GM23248 (cell line): Measurements from ENCODE around the gene PIK3R4. TPM values are rescaled to one million over a fixed set of nuclear protein-coding genes. Genes with fewer than 3 reads are reported as not detected.
A peak's percentile ranks its signal among the peaks of the same experiment; 100 is the strongest.

ENCODE experiments used
- DNase-seq: peaks from one replicate; pipeline ENCODE4 v3.0.0-alpha.2; 2015
- H2AFZ ChIP-seq: fragments of 200-600 bp; sonication (generic); 2 replicates; pipeline ENCODE4 v1.6.1; 2016; ENCODE audit warnings: antibody characterized with exemption
- H3F3A ChIP-seq: fragments of 200-600 bp; sonication (generic); 2 replicates; pipeline ENCODE4 v1.6.1; 2016; ENCODE audit warnings: mild to moderate bottlenecking, antibody characterized with exemption, mixed run types; ENCODE audit not compliant: insufficient read depth
- H3K27ac ChIP-seq: fragments of 200-600 bp; sonication (generic); 2 replicates; pipeline ENCODE4 v1.5.1; 2016; ENCODE audit warnings: mild to moderate bottlenecking
- H3K27me3 ChIP-seq: fragments of 200-600 bp; sonication (generic); replicated peaks from 2 replicates; pipeline ENCODE4 v1.6.1; 2016; ENCODE audit warnings: mild to moderate bottlenecking; ENCODE audit not compliant: insufficient read depth
- H3K36me3 ChIP-seq: fragments of 200-600 bp; sonication (generic); 2 replicates; pipeline ENCODE4 v1.6.1; 2016; ENCODE audit warnings: low read depth, mild to moderate bottlenecking
- H3K4me1 ChIP-seq: fragments of 200-600 bp; sonication (generic); 2 replicates; pipeline ENCODE4 v1.6.1; 2016; ENCODE audit warnings: mild to moderate bottlenecking; ENCODE audit not compliant: insufficient read depth
- H3K4me2 ChIP-seq: fragments of 200-600 bp; sonication (generic); one replicate; pipeline ENCODE4 v1.6.1; 2016; ENCODE audit warnings: mild to moderate bottlenecking; ENCODE audit not compliant: unreplicated experiment
- H3K4me3 ChIP-seq: fragments of 200-600 bp; sonication (generic); 2 replicates; pipeline ENCODE4 v1.5.1; 2016; ENCODE audit warnings: mild to moderate bottlenecking
- H3K79me2 ChIP-seq: fragments of 200-600 bp; sonication (generic); 2 replicates; pipeline ENCODE4 v1.6.1; 2016; ENCODE audit warnings: mild to moderate bottlenecking; ENCODE audit not compliant: insufficient read depth
- H3K9ac ChIP-seq: fragments of 200-600 bp; sonication (generic); 2 replicates; pipeline ENCODE4 v1.6.1; 2016; ENCODE audit warnings: mild to moderate bottlenecking
- H3K9me2 ChIP-seq: fragments of 200-600 bp; sonication (generic); 2 replicates; pipeline ENCODE4 v1.6.1; 2016; ENCODE audit warnings: mixed run types, mild to moderate bottlenecking, moderate library complexity; ENCODE audit not compliant: insufficient read depth
- H3K9me3 ChIP-seq: fragments of 200-600 bp; sonication (generic); one replicate; pipeline ENCODE4 v1.6.1; 2017; ENCODE audit warnings: low read depth
- H4K20me1 ChIP-seq: fragments of 200-600 bp; sonication (generic); 2 replicates; pipeline ENCODE4 v1.6.0; 2016; ENCODE audit not compliant: insufficient read depth
- EZH2 ChIP-seq: fragments of 200-600 bp; sonication (generic); IDR thresholded peaks from 2 replicates; pipeline ENCODE4 v1.6.1; 2018; ENCODE audit warnings: antibody characterized with exemption, mild to moderate bottlenecking; ENCODE audit not compliant: insufficient read depth, poor library complexity, severe bottlenecking
- EZH2phosphoT487 ChIP-seq: fragments of 200-600 bp; sonication (generic); IDR thresholded peaks from 2 replicates; pipeline ENCODE4 v1.6.1; 2018; ENCODE audit warnings: antibody characterized with exemption, moderate library complexity, mild to moderate bottlenecking, low read depth; ENCODE audit not compliant: insufficient read depth
- WGBS, 2 experiments: methylation state at CpG; one replicate each; pipeline ENCODE4 v1.1.6; 2015 to 2017; ENCODE audit warnings: low lambda C conversion rate in 2 of 2, low coverage in 1 of 2; ENCODE audit errors: missing lambda C conversion rate in 2 of 2; 5-methylcytosine and 5-hydroxymethylcytosine counted together
- in situ Hi-C: fragments of 300-500 bp; cut with MboI; formaldehyde crosslinking; loops from 2 replicates; pipeline ENCODE4 v1.15.0; 2020
- polyA plus RNA-seq: library from polyadenylated mRNA; unstranded; fragments of >200 nt; fragmentation: Nextera tagmentation; extraction: Ambion mirVana; gene quantifications from 2 replicates; pipeline ENCODE4 v1.2.1, GENCODE V29; 2016
- total RNA-seq: library from RNA; depleted of rRNA; stranded (reverse); fragments of >200 nt; shearing (Covaris generic); gene quantifications from 2 replicates; pipeline ENCODE4 v1.2.3, GENCODE V29; 2014

The PIK3R4 gene
- total and polyA plus RNA-seq, 2 experiments from 2014 or later: 19.1 to 20.1 TPM

DNA sequence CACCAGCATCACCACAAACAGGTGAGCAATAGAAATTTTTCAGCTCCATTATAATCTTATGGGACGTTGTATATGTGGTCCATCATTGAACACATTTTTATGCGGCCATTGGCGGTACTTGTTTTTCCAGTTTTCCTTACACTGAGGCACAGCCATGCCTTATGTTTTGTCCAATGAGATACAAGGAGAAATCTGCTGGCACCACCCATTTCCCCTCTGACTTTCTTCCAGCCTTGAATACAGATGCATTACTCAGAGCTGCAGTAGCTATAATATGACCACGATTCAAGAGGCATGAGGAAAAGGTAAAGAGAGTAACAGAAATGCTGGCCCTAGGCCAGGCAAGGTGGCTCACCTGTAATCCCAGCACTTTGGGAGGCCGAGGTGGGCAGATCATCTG, 9.0 kb upstream of the PIK3R4 start:
- Histone ChIP-seq H3K36me3 (no peaks in the 10 kb centered on the region), H3K4me3 (no peak overlapping the region), H3F3A (peaks cover 7% of the 10 kb centered on the region; the same call in 1 of the 2 replicates), H3K4me2 (no peak overlapping the region), H3K9me3 (no peaks in the 10 kb centered on the region), H3K27ac (no peak overlapping the region), H4K20me1 (no peaks in the 10 kb centered on the region), H3K9me2 (no peaks in the 10 kb centered on the region), H3K27me3 (no peaks in the 10 kb centered on the region), H3K4me1 (peaks cover 4% of the 10 kb centered on the region), H2AFZ (no peak overlapping the region), H3K79me2 (no peaks in the 10 kb centered on the region), H3K9ac (no peak overlapping the region)
- DNase-seq: no peak
- no peak for TF ChIP-seq EZH2phosphoT487
- TF ChIP-seq EZH2: no peak
- 85 to 89% methylated on average over 5 of the region's 5 CpGs for WGBS, 2 experiments
- in situ Hi-C loops: no loop called here

DNA sequence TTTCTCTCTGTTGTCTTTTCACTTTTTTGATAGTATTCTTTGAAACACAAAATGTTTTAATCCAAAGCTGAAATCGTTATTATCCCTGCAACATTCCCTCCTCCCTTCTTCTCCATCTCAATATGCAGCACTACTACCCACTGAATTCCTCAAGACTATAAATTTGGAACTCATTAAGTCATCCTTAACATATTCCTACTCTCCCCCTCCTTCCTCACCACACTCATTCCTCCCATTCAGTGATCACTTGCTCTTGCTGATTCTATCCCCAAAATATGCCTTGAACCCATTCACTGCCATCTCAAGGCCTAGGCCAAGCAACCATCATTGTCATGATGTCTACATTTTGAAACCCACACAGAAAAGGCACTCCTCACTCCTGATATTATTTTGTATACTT, 2.4 kb upstream of the PIK3R4 start:
- Histone ChIP-seq H3K27ac (peak overlapping the region; percentile 94), H3K79me2 (peaks cover 27% of the 10 kb centered on the region), H4K20me1 (no peaks in the 10 kb centered on the region), H3K9me2 (no peaks in the 10 kb centered on the region), H3K4me2 (peak overlapping the region; percentile 90), H3K27me3 (no peaks in the 10 kb centered on the region), H3K4me1 (peaks cover 34% of the 10 kb centered on the region), H2AFZ (peak overlapping the region; percentile 92), H3K9me3 (no peaks in the 10 kb centered on the region), H3K4me3 (peak overlapping the region; percentile 90), H3K36me3 (no peaks in the 10 kb centered on the region), H3K9ac (peak overlapping the region; percentile 96), H3F3A (peaks cover 20% of the 10 kb centered on the region)
- in situ Hi-C loops: no loop called here
- peak; percentile 78 for DNase-seq
- TF ChIP-seq EZH2phosphoT487 (no peak), EZH2 (no peak)
- WGBS, 2 experiments: 0% methylated on average over 1 of the region's 1 CpG

DNA sequence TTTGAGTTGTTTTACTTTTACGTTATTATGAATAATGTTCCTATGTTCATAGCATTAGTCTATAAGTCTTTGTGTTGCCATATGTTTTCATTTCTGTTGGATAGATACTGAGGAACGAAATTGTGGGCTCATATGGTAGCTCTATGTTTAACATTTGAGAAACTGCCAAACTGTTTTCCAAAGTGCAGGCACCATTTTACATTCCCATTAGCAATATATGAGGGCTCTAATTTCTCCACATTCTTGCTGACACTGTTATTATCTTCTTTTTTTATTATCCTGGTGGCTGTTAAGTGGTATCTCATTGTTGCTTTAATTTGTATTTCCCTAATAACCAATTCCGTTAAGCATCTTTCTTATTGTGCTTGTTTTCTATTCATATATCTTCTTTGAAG, 1.8 kb upstream of the PIK3R4 start:
- TF ChIP-seq EZH2: no peak
- TF ChIP-seq EZH2phosphoT487: no peak
- peak overlapping the region; percentile 96 for H3K9ac ChIP-seq
- in situ Hi-C loops: no loop called here
- peak overlapping the region; percentile 90 for H3K4me3 ChIP-seq
- H3K36me3 ChIP-seq: no peaks in the 10 kb centered on the region
- peak overlapping the region; percentile 94 for H3K27ac ChIP-seq
- peak overlapping the region; percentile 92 for H2AFZ ChIP-seq
- H3K4me1 ChIP-seq: peaks cover 36% of the 10 kb centered on the region
- H3K9me2 ChIP-seq: no peaks in the 10 kb centered on the region
- H3K79me2 ChIP-seq: peaks cover 32% of the 10 kb centered on the region
- no peaks in the 10 kb centered on the region for H4K20me1 ChIP-seq
- peak overlapping the region; percentile 90 for H3K4me2 ChIP-seq
- DNase-seq: peak; percentile 38
- 4 to 7% methylated on average over 3 of the region's 3 CpGs for WGBS, 2 experiments
- H3F3A ChIP-seq: peaks cover 20% of the 10 kb centered on the region
- H3K27me3 ChIP-seq: no peaks in the 10 kb centered on the region
- no peaks in the 10 kb centered on the region for H3K9me3 ChIP-seq

DNA sequence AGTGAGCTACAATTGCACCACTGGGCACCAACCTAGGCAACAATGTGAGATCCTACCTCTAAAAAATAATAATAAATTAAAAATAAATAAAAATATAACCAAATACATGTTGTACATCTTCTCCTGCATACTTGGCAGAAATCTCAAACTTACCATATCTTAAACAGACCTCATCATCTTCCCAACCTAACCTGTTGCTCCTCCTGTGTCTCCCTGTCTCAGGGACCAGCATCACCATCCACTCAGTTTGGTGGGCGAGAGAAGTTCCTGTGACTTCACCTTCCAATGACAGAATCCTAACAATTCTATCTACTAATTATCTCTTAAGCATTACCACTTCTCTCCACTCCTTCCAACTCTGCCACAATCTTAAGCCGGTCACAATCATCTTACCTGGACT, 3.3 kb downstream of the PIK3R4 start:
- no peaks in the 10 kb centered on the region for H4K20me1 ChIP-seq
- H3K27ac ChIP-seq: no peak overlapping the region
- no peak for DNase-seq
- H3K27me3 ChIP-seq: no peaks in the 10 kb centered on the region
- no peak overlapping the region for H3K9ac ChIP-seq
- H2AFZ ChIP-seq: no peak overlapping the region
- H3K9me3 ChIP-seq: no peaks in the 10 kb centered on the region
- H3K9me2 ChIP-seq: no peaks in the 10 kb centered on the region
- peaks cover 9% of the 10 kb centered on the region for H3F3A ChIP-seq
- WGBS, 2 experiments: 95 to 98% methylated on average over 2 of the region's 2 CpGs
- no peak overlapping the region for H3K4me3 ChIP-seq
- peaks cover 83% of the 10 kb centered on the region for H3K79me2 ChIP-seq
- H3K4me2 ChIP-seq: no peak overlapping the region
- TF ChIP-seq EZH2 (no peak), EZH2phosphoT487 (no peak)
- H3K4me1 ChIP-seq: peaks cover 22% of the 10 kb centered on the region
- in situ Hi-C loops: no loop called here
- 0 out of 2 replicates have a peak, but pooled peaks cover 4% of the 10 kb centered on the region for H3K36me3 ChIP-seq

DNA sequence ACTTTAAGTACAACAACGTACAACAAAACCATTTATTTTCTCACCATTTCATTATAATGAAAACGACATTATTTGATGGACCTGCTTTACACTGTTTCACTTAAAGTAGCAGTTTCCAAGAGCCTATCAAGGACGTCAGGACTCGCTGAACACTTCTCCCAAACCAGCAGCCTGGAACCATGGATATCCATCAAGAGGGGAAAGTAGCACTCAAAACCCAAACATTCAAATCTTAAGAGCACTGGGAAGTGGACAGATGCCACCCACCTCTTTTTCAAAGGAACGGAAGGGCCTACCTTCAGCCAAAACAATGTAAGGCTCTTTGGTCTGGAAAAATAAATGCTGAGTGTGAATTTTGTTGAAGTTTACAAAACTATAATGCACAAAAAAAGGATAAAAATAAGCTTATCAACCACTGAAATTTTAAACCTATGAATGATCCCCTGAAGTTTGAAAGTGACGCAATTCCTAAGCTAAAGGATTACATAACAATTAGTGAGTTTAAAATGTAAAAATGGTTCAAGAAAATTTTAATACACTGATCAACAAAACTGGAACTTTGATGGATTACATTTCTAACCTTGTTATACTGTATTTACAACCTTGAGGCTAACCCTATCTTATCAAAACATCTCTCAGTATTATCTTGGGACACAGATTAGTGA, 4.6 kb downstream of the PIK3R4 start:
- no peaks in the 10 kb centered on the region for H3K27me3 ChIP-seq
- no peak overlapping the region for H3K4me3 ChIP-seq
- no peak overlapping the region for H3K27ac ChIP-seq
- no peak overlapping the region for H2AFZ ChIP-seq
- in situ Hi-C loops: no loop called here
- DNase-seq: no peak
- H3K36me3 ChIP-seq: 0 out of 2 replicates have a peak, but pooled peaks cover 4% of the 10 kb centered on the region
- H3K79me2 ChIP-seq: peaks cover 96% of the 10 kb centered on the region
- WGBS, 2 experiments: 97 to 99% methylated on average over 6 of the region's 6 CpGs
- no peaks in the 10 kb centered on the region for H4K20me1 ChIP-seq
- H3K4me2 ChIP-seq: no peak overlapping the region
- TF ChIP-seq EZH2 (no peak), EZH2phosphoT487 (no peak)
- H3F3A ChIP-seq: peaks cover 9% of the 10 kb centered on the region
- no peaks in the 10 kb centered on the region for H3K9me3 ChIP-seq
- no peak overlapping the region for H3K9ac ChIP-seq
- H3K4me1 ChIP-seq: peaks cover 21% of the 10 kb centered on the region
- H3K9me2 ChIP-seq: no peaks in the 10 kb centered on the region
